HL-60 (cell line): ENCODE data around the gene CABLES2.

ENCODE experiments used
- DNase-seq, 2 experiments: peaks; one replicate each; pipeline ENCODE4 v3.0.0-alpha.2; 2010 to 2020; ENCODE audit warnings: low read depth in 1 of 2, low spot score in 1 of 2
- H3K27ac ChIP-seq: fragments of 250-450 bp; sonication (Bioruptor Pico); replicated peaks from 2 replicates; pipeline ENCODE4 v1.5.1; 2020; ENCODE audit warnings: mild to moderate bottlenecking, moderate library complexity
- H3K27me3 ChIP-seq: fragments of 250-450 bp; sonication (Bioruptor Pico); 2 replicates; pipeline ENCODE4 v1.5.1; 2021; ENCODE audit warnings: mild to moderate bottlenecking, moderate library complexity; ENCODE audit not compliant: insufficient read depth, poor library complexity, severe bottlenecking
- H3K4me3 ChIP-seq: replicated peaks from 2 replicates; pipeline ENCODE4 v1.5.1; 2011; ENCODE audit warnings: mild to moderate bottlenecking, control low read depth, low read length; ENCODE audit not compliant: insufficient read depth
- GABPA ChIP-seq: IDR thresholded peaks from 2 replicates; pipeline ENCODE4 v1.6.1; 2012; ENCODE audit warnings: low read depth
- POLR2AphosphoS5 ChIP-seq: IDR thresholded peaks from 2 replicates; pipeline ENCODE4 v1.6.1; 2012; ENCODE audit warnings: low read depth
- SPI1 ChIP-seq: IDR thresholded peaks from 2 replicates; pipeline ENCODE4 v1.6.1; 2012; ENCODE audit warnings: low read depth, mild to moderate bottlenecking, borderline replicate concordance
- TF ChIP-seq, protein P1 (sequence below): IDR thresholded peaks from 2 replicates; pipeline ENCODE4 v1.6.1; 2012; ENCODE audit warnings: low read depth; ENCODE audit not compliant: insufficient replicate concordance
- TF ChIP-seq, protein P2 (sequence below): IDR thresholded peaks from one replicate; pipeline ENCODE4 v1.5.1; 2011; ENCODE audit warnings: low read length, control low read depth, inconsistent platforms; ENCODE audit not compliant: insufficient read depth

CABLES2 gene

DNA sequence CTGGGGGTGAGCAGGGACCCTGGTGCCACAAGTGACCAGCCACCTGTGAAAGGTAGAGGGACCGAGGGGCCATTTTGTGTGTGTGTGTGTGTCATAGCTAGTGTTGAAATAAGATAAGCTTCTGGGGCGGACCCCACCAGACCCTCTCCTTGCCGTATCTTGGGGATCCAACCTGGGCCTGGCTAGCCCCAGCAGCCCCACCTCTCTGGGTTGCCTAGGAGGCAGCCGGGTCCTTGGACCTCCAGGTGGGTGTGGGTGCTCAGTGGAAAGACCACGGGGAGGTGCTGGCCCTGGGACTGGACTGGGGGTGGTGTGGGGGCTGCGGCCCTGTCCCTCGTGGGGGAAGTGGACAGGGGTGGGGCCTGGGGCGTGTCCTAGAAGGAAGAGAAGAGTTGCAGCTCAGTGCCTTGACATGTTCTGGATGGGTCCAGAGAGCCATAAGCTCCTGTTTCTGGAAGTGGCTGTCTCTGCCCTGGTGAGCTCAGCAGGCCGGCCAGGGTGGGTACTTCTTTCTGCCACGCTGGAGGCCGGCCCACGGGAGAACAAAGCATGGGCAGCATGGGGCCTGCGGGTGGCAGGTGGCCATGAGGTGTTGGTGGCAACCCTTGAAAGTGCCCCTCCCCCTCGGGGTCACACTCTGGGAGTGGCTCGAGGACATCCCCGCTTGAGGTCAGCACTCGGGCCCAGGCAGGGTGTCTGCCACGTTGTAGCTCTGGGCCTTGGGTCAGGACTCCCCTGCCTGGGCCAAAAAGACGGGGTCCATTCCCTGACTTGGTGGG, 11.8 kb upstream of the CABLES2 start:
- Histone ChIP-seq H3K27ac (no peak overlapping the region), H3K27me3 (peaks cover 13% of the 10 kb centered on the region), H3K4me3 (no peak overlapping the region)
- DNase-seq = no peak
- TF ChIP-seq POLR2AphosphoS5 (no peak), SPI1 (no peak), GABPA (no peak)
- TF ChIP-seq, protein P1, sequence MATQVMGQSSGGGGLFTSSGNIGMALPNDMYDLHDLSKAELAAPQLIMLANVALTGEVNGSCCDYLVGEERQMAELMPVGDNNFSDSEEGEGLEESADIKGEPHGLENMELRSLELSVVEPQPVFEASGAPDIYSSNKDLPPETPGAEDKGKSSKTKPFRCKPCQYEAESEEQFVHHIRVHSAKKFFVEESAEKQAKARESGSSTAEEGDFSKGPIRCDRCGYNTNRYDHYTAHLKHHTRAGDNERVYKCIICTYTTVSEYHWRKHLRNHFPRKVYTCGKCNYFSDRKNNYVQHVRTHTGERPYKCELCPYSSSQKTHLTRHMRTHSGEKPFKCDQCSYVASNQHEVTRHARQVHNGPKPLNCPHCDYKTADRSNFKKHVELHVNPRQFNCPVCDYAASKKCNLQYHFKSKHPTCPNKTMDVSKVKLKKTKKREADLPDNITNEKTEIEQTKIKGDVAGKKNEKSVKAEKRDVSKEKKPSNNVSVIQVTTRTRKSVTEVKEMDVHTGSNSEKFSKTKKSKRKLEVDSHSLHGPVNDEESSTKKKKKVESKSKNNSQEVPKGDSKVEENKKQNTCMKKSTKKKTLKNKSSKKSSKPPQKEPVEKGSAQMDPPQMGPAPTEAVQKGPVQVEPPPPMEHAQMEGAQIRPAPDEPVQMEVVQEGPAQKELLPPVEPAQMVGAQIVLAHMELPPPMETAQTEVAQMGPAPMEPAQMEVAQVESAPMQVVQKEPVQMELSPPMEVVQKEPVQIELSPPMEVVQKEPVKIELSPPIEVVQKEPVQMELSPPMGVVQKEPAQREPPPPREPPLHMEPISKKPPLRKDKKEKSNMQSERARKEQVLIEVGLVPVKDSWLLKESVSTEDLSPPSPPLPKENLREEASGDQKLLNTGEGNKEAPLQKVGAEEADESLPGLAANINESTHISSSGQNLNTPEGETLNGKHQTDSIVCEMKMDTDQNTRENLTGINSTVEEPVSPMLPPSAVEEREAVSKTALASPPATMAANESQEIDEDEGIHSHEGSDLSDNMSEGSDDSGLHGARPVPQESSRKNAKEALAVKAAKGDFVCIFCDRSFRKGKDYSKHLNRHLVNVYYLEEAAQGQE = no peak
- TF ChIP-seq, protein P2, sequence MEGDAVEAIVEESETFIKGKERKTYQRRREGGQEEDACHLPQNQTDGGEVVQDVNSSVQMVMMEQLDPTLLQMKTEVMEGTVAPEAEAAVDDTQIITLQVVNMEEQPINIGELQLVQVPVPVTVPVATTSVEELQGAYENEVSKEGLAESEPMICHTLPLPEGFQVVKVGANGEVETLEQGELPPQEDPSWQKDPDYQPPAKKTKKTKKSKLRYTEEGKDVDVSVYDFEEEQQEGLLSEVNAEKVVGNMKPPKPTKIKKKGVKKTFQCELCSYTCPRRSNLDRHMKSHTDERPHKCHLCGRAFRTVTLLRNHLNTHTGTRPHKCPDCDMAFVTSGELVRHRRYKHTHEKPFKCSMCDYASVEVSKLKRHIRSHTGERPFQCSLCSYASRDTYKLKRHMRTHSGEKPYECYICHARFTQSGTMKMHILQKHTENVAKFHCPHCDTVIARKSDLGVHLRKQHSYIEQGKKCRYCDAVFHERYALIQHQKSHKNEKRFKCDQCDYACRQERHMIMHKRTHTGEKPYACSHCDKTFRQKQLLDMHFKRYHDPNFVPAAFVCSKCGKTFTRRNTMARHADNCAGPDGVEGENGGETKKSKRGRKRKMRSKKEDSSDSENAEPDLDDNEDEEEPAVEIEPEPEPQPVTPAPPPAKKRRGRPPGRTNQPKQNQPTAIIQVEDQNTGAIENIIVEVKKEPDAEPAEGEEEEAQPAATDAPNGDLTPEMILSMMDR = no peak

DNA sequence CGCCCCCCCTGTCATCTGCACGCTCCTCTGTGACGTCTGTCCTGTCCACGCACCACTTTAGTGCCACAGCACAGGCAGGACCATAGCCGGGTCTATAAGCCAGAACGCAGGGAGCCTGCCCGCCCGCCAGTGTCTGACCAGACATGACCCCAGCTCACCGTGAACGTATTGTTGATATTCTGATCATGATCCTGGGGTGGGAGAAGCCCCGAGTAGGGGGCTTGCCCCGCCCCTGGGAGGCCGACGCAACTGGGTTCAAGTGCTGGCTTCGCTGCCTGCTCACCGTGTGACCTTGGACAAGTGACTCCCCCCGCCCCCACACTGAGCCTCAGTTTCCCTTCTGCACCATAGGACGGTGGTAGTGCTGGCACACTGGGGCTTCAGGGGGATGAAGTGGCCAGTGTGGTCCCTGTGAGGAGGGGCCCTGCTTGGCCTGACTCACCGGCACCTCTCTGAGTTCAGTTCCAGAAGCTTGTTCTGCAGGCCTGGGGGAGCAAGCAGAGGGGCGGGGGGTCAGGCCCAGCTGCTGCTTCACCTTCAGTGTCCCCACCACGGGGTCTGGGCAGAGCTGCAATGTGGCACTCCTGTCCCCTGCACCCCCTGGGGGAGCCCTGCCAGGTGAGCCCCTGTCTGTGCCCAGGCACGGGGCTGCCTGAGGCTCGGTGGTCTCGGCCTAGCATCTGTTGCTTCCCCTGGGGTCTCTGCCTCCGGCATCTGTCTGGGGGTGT, 11.1 kb upstream of the CABLES2 start:
- no peak for TF ChIP-seq GABPA
- TF ChIP-seq POLR2AphosphoS5 = no peak
- TF ChIP-seq, protein P1 = no peak
- no peak for TF ChIP-seq SPI1
- TF ChIP-seq, protein P2 = no peak

DNA sequence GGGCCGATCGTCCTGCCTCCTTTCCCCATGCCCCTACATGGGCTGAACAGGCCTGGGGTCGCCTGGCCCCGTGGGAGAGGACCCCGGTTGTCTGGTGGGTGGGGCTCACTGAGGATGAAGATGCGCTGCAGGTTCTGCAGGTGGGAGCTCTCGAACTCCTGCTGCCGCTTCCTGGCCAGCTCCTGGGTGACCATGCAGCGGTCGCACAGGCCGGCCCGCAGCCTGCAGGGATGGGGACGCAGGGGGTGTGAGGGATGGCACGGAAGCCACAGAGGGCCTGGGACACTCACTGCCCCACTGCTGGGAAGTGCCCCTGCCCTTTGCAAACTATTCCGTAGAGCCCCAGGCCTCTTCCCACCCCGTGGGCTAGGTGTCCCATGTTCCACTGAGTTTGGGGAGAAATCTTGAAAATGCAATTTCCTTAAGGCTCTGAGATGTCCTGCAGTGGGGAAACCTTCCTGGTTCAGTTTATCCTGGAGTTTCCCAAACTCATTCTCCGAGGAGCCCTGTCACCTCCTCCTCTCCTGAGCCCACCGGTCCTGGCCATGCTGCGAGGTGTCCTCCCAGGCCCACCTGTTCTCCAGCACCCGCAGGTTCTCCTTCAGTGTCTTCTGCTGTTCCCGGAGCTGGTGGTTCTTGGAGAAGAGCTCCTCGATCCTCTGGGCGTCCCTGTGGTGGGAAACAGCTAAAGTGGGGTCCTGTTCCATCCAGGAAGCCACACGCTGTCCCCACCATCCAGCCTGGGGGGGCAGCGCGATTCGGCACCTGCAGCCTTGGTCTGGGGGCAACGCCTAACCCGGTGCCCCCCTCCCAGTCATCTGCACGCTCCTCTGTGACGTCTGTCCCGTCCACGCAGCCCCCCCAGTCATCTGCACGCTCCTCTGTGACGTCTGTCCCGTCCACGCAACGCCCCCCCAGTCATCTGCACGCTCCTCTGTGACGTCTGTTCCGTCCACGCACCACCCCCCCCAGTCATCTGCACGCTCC, 9.9 kb upstream of the CABLES2 start:
- no peak for DNase-seq
- no peak overlapping the region for H3K4me3 ChIP-seq
- no peak for TF ChIP-seq SPI1
- peaks cover 10% of the 10 kb centered on the region for H3K27me3 ChIP-seq
- H3K27ac ChIP-seq = no peak overlapping the region

More for the DNA sequence above, 11.1 kb upstream of the CABLES2 start:
- Histone ChIP-seq H3K27ac (no peak overlapping the region), H3K27me3 (peaks cover 10% of the 10 kb centered on the region), H3K4me3 (no peak overlapping the region)
- DNase-seq = no peak
